ENCODE measurements around the gene RAB3C.
"Not testable (repeated sequence)": the region's sequence is repeated elsewhere in the genome, so short reads cannot be mapped to it uniquely, and the experiment has no call there.

The RAB3C gene

GRCh38 chr5:58582803-58583491 lies at the start of gene RAB3C:
TSS of gene RAB3C (plus strand) at chr5:58583075. CDS start at chr5:58583209, 134 bp downstream.
- DNase-seq: peak; percentile 84 to 88

GRCh38 chr5:58541935-58542334 lies 40.9 kb upstream of the RAB3C start:
- DNase-seq: not testable (repeated sequence)

- DNase-seq: no peak
Observed at GRCh38 chr5:58542709-58543108, 40.2 kb upstream of the RAB3C start.

- no peak for DNase-seq
Observed at GRCh38 chr5:58543723-58544122, 39.2 kb upstream of the RAB3C start.

GRCh38 chr5:58544195-58544594 lies 38.7 kb upstream of the RAB3C start:
- DNase-seq: no peak

- no peak for DNase-seq
Observed at GRCh38 chr5:58544926-58545325, 37.9 kb upstream of the RAB3C start.

GRCh38 chr5:58545912-58546311 lies 37.0 kb upstream of the RAB3C start:
- no peak for DNase-seq

- no peak for DNase-seq
Observed at GRCh38 chr5:58548068-58548467, 34.8 kb upstream of the RAB3C start.

- DNase-seq: no peak
Observed at GRCh38 chr5:58551492-58551891, 31.4 kb upstream of the RAB3C start.

GRCh38 chr5:58557665-58558338 lies 25.1 kb upstream of the RAB3C start:
- not testable (repeated sequence) for DNase-seq

GRCh38 chr5:58563016-58563700 lies 19.7 kb upstream of the RAB3C start:
- not testable (repeated sequence) for DNase-seq

- DNase-seq: not testable (repeated sequence)
Observed at GRCh38 chr5:58564043-58564832, 18.6 kb upstream of the RAB3C start.

GRCh38 chr5:58565033-58565432 lies 17.8 kb upstream of the RAB3C start:
- DNase-seq: no peak

- DNase-seq: no peak
Observed at GRCh38 chr5:58571501-58571900, 11.4 kb upstream of the RAB3C start.

- DNase-seq: not testable (repeated sequence)
Observed at GRCh38 chr5:58572973-58573372, 9.9 kb upstream of the RAB3C start.

GRCh38 chr5:58579781-58580180 lies 3.1 kb upstream of the RAB3C start:
- no peak for DNase-seq

- DNase-seq: no peak
Observed at GRCh38 chr5:58582019-58582802, 664 bp upstream of the RAB3C start.

- DNase-seq: no peak
Observed at GRCh38 chr5:58595952-58596351, 13.1 kb downstream of the RAB3C start.

GRCh38 chr5:58598440-58598839 lies 15.6 kb downstream of the RAB3C start:
- no peak for DNase-seq

GRCh38 chr5:58599217-58599616 lies 16.3 kb downstream of the RAB3C start:
- DNase-seq: no peak

- not testable (repeated sequence) for DNase-seq
Observed at GRCh38 chr5:58600613-58601012, 17.7 kb downstream of the RAB3C start.

GRCh38 chr5:58602889-58603288 lies 20.0 kb downstream of the RAB3C start:
- DNase-seq: not testable (repeated sequence)

All from hippocampal formation (tissue), 2 donors.